Measurements from ENCODE around the gene TMEM33.

DNA sequence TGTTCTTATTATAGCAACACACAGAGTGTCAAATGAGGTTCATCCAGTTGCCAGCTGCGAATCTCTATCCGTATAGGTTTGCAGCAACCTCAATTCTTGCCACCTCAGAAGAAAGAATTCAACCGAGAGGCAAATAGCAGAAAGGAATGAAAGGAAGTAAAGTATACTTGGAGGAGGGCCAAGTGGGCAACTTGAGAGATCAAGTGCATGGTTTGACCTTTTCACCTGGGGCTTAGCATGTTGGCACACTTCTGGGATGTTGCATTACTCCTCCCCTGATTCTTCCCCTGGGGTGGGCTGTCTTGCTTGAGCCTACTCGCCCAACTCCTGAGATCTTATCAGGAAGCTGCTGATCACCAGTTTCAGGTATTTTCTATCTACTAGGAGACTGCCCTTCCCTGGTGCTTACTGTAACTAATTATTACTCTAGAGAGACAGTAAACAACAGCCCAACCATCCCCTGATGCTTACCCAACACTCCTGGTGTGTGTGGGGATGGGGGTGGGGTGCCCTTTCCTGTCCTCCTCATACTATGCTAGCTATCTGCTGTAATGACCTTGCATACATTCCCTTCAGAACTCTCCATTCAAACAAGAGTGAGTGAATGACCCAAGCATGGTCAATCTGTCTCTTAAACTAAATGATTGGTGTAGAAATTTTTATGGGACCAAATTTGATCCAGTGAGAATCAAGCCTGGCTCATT, 7.3 kb upstream of the TMEM33 start:
- no peak for TF ChIP-seq POLR2AphosphoS5 (IDR thresholded peaks at IDR 0.05; ENCODE audit: low read depth)
- TF ChIP-seq, protein P1, sequence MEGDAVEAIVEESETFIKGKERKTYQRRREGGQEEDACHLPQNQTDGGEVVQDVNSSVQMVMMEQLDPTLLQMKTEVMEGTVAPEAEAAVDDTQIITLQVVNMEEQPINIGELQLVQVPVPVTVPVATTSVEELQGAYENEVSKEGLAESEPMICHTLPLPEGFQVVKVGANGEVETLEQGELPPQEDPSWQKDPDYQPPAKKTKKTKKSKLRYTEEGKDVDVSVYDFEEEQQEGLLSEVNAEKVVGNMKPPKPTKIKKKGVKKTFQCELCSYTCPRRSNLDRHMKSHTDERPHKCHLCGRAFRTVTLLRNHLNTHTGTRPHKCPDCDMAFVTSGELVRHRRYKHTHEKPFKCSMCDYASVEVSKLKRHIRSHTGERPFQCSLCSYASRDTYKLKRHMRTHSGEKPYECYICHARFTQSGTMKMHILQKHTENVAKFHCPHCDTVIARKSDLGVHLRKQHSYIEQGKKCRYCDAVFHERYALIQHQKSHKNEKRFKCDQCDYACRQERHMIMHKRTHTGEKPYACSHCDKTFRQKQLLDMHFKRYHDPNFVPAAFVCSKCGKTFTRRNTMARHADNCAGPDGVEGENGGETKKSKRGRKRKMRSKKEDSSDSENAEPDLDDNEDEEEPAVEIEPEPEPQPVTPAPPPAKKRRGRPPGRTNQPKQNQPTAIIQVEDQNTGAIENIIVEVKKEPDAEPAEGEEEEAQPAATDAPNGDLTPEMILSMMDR (IDR thresholded peaks at IDR 0.05; ENCODE audit: insufficient read depth, low read length) = no peak
- TF ChIP-seq, protein P2, sequence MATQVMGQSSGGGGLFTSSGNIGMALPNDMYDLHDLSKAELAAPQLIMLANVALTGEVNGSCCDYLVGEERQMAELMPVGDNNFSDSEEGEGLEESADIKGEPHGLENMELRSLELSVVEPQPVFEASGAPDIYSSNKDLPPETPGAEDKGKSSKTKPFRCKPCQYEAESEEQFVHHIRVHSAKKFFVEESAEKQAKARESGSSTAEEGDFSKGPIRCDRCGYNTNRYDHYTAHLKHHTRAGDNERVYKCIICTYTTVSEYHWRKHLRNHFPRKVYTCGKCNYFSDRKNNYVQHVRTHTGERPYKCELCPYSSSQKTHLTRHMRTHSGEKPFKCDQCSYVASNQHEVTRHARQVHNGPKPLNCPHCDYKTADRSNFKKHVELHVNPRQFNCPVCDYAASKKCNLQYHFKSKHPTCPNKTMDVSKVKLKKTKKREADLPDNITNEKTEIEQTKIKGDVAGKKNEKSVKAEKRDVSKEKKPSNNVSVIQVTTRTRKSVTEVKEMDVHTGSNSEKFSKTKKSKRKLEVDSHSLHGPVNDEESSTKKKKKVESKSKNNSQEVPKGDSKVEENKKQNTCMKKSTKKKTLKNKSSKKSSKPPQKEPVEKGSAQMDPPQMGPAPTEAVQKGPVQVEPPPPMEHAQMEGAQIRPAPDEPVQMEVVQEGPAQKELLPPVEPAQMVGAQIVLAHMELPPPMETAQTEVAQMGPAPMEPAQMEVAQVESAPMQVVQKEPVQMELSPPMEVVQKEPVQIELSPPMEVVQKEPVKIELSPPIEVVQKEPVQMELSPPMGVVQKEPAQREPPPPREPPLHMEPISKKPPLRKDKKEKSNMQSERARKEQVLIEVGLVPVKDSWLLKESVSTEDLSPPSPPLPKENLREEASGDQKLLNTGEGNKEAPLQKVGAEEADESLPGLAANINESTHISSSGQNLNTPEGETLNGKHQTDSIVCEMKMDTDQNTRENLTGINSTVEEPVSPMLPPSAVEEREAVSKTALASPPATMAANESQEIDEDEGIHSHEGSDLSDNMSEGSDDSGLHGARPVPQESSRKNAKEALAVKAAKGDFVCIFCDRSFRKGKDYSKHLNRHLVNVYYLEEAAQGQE (IDR thresholded peaks at IDR 0.05; ENCODE audit: insufficient replicate concordance, low read depth) = no peak
- TF ChIP-seq SPI1 (IDR thresholded peaks at IDR 0.05; ENCODE audit: borderline replicate concordance, low read depth) = no peak
- TF ChIP-seq GABPA (IDR thresholded peaks at IDR 0.05; ENCODE audit: low read depth) = no peak

Data from HL-60 (cell line).